HEK293 (cell line): ENCODE measurements around the gene PBRM1.

Source experiments
- CTCF ChIP-seq: fragments of 450-650 bp; formaldehyde crosslinking; IDR thresholded peaks from 2 replicates; pipeline ENCODE4 v1.5.1; 2016; ENCODE audit warnings: missing biosample characterization, missing genetic modification characterization
- ZNF639 ChIP-seq: fragments of 450-650 bp; formaldehyde crosslinking; IDR thresholded peaks from 2 replicates; pipeline ENCODE4 v1.5.1; 2016; ENCODE audit warnings: missing biosample characterization, missing genetic modification characterization

GRCh38 chr3:52703341-52703740, 17.6 kb upstream of the PBRM1 start:
- TF ChIP-seq CTCF (tag by site-specific recombination): no peak
- no peak for TF ChIP-seq ZNF639 (tag by site-specific recombination)
